Parathyroid adenoma (tissue), 2 donors: ENCODE results near the gene VPS13D.

Experiments used
- H2AFZ ChIP-seq: fragments of 300-600 bp; sonication (generic); one replicate; pipeline ENCODE4 v1.7.0; 2017; ENCODE audit warnings: antibody characterized with exemption, mild to moderate bottlenecking
- H3K27ac ChIP-seq: fragments of 300-600 bp; sonication (generic); one replicate; pipeline ENCODE4 v1.7.0; 2017
- H3K27me3 ChIP-seq: fragments of 300-600 bp; sonication (generic); one replicate; pipeline ENCODE4 v1.7.0; 2017; ENCODE audit warnings: low read length; ENCODE audit not compliant: control insufficient read depth, insufficient read depth
- H3K36me3 ChIP-seq: fragments of 300-600 bp; sonication (generic); one replicate; pipeline ENCODE4 v1.7.0; 2017; ENCODE audit warnings: low read length; ENCODE audit not compliant: control insufficient read depth, insufficient read depth
- H3K4me1 ChIP-seq: fragments of 300-600 bp; sonication (generic); one replicate; pipeline ENCODE4 v1.7.0; 2017; ENCODE audit warnings: control low read depth
- H3K4me2 ChIP-seq: fragments of 300-600 bp; sonication (generic); one replicate; pipeline ENCODE4 v1.7.0; 2017; ENCODE audit warnings: low read length
- H3K4me3 ChIP-seq: fragments of 300-600 bp; sonication (generic); one replicate; pipeline ENCODE4 v1.7.0; 2017; ENCODE audit warnings: low read depth, low read length
- H3K79me2 ChIP-seq: fragments of 300-600 bp; sonication (generic); one replicate; pipeline ENCODE4 v1.7.0; 2017; ENCODE audit warnings: control low read depth
- H3K9ac ChIP-seq: fragments of 300-600 bp; sonication (generic); one replicate; pipeline ENCODE4 v1.7.0; 2017; ENCODE audit warnings: mild to moderate bottlenecking
- H3K9me3 ChIP-seq: fragments of 300-600 bp; sonication (generic); one replicate; pipeline ENCODE4 v1.7.0; 2017; ENCODE audit warnings: low read length; ENCODE audit not compliant: control insufficient read depth
- CTCF ChIP-seq: fragments of 300-600 bp; sonication (generic); IDR thresholded peaks from one replicate; pipeline ENCODE4 v1.7.0; 2017; ENCODE audit warnings: antibody characterized with exemption, mild to moderate bottlenecking
- donor health status: primary hyperparathyroidism.

The VPS13D gene

GRCh38 chr1:12502336-12503109 lies 272.7 kb downstream of the VPS13D start:
- TF ChIP-seq CTCF, result no peak
- no peak overlapping the region for H3K4me2 ChIP-seq
- no peaks in the 10 kb centered on the region for H3K27me3 ChIP-seq
- H3K4me1 ChIP-seq, result peaks cover under 1% of the 10 kb centered on the region
- no peaks in the 10 kb centered on the region for H3K9me3 ChIP-seq
- no peak overlapping the region for H3K4me3 ChIP-seq
- no peaks in the 10 kb centered on the region for H3K79me2 ChIP-seq
- H3K9ac ChIP-seq, result no peak overlapping the region
- H3K36me3 ChIP-seq, result no peaks in the 10 kb centered on the region
- H3K27ac ChIP-seq, result no peak overlapping the region
- H2AFZ ChIP-seq, result no peak overlapping the region

- Histone ChIP-seq H3K27ac (no peak overlapping the region), H3K4me3 (no peak overlapping the region), H3K4me1 (no peaks in the 10 kb centered on the region), H3K36me3 (no peaks in the 10 kb centered on the region), H3K9me3 (no peaks in the 10 kb centered on the region), H3K27me3 (no peaks in the 10 kb centered on the region), H3K9ac (no peak overlapping the region), H3K79me2 (no peaks in the 10 kb centered on the region), H3K4me2 (peak overlapping the region; percentile 21), H2AFZ (no peak overlapping the region)
- no peak for TF ChIP-seq CTCF
These were observed 273.9 kb downstream of the VPS13D start for GRCh38 chr1:12503709-12504108.

- Histone ChIP-seq H3K4me3 (no peak overlapping the region), H3K36me3 (no peaks in the 10 kb centered on the region), H3K4me2 (no peak overlapping the region), H3K9ac (no peak overlapping the region), H3K79me2 (no peaks in the 10 kb centered on the region), H2AFZ (no peak overlapping the region), H3K27ac (no peak overlapping the region), H3K27me3 (no peaks in the 10 kb centered on the region), H3K4me1 (no peaks in the 10 kb centered on the region), H3K9me3 (no peaks in the 10 kb centered on the region)
- no peak for TF ChIP-seq CTCF
These were observed 274.8 kb downstream of the VPS13D start for GRCh38 chr1:12504601-12505000.

- TF ChIP-seq CTCF, result no peak
- H3K27ac ChIP-seq, result no peak overlapping the region
- no peaks in the 10 kb centered on the region for H3K27me3 ChIP-seq
- H3K79me2 ChIP-seq, result no peaks in the 10 kb centered on the region
- H3K4me1 ChIP-seq, result no peaks in the 10 kb centered on the region
- H3K36me3 ChIP-seq, result no peaks in the 10 kb centered on the region
- H3K9me3 ChIP-seq, result no peaks in the 10 kb centered on the region
- H2AFZ ChIP-seq, result no peak overlapping the region
- no peak overlapping the region for H3K4me3 ChIP-seq
- no peak overlapping the region for H3K4me2 ChIP-seq
- no peak overlapping the region for H3K9ac ChIP-seq
These were observed 275.4 kb downstream of the VPS13D start for GRCh38 chr1:12505231-12505630.
